HG03060 (cell line): ENCODE results near the gene ZCWPW1.
"Not testable (repeated sequence)": the region's sequence is repeated elsewhere in the genome, so short reads cannot be mapped to it uniquely, and the experiment has no call there.

Source experiments
- ATAC-seq: cut with Tn5 transposase; IDR thresholded peaks from one replicate; pipeline ENCODE4 v1.9.1; 2021; ENCODE audit warnings: low read depth, moderate number of reproducible peaks; ENCODE audit not compliant: unreplicated experiment

Gene ZCWPW1

DNA sequence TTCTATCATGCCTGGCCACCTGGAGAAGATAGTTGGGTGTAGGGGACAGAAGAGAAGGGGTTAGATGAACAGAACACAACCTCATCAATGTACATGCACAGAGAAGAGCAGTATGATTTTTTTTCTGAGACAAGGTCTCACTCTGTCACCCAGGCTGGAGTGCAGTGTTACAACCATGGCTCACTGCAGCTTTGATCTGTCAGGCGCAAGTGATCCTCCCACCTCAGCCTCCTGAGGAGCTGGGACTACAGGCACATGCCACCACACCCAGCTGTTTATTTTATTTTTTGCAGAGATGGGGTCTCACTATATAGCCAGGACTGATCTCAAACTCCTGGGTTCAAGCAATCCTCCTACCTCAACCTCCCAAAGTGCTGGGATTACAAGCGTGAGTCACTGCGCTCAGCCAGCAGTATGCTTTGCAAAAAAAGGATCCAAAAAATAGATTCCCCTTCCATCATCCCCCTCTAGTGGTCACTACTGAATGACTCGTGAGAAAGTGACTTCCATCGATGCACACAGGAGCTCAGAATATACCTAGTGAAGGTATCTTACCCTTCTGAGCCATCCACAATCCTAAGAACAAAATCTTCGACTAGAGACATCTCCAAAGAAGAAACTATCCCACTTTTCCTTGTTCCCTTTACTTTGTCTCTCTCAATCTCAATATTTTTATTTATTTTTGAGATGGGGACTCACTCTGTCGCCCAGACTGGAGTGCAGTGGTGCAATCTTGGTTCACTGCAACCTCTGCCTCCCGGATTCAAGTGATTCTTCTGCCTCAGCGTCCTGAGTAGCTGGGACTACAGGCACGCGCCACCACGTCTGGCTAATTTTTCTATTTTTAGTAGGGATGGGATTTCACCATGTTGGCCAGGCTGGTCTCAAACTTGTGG, 21.0 kb downstream of the ZCWPW1 start:
- ATAC-seq, result no peak

- no peak for ATAC-seq
These were observed 21.7 kb downstream of the ZCWPW1 start for GRCh38 chr7:100406767-100407166.

DNA sequence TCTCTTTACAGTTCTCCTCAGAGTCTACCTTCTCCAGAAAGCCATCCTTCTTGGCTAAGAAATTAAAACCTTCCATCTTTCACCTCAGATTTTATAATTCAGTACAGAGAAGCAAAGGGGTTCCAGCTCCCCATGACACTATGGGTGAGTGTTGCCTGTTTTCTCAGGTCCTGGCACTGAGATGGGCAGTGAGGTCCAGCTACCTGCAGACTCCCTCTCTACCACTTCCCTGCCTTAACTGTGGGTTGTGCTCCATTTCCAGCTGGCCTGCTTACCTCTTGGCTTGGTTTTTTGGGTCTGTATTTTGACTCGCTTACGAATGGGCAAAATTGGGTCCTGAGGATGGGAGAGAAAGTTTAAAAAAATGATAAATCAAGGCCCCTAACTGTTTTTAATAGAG, 26.3 kb downstream of the ZCWPW1 start:
- no peak for ATAC-seq

- no peak for ATAC-seq
These were observed 26.7 kb downstream of the ZCWPW1 start for GRCh38 chr7:100401811-100402210.

DNA sequence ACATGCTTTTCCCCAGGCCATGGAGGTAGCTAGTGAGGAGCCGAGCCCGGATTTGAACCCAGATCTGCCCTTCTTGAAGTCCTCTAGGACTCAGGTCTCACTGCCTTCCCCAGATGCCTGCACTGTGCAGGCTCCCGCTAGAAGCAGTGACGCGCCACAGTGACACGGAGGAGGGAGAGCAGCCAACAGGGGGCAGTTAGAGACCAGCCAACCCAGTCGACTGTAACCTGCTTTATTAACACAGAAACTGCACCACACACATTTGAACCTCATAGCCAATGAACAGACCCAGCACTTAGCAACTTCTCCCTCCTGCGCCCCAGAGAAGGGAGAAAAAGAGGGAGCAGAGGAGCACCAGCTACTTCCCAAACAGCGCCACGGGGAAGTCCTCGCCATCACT, 27.8 kb downstream of the ZCWPW1 start:
- no peak for ATAC-seq

GRCh38 chr7:100400041-100400440, 28.5 kb downstream of the ZCWPW1 start:
- ATAC-seq, result no peak

DNA sequence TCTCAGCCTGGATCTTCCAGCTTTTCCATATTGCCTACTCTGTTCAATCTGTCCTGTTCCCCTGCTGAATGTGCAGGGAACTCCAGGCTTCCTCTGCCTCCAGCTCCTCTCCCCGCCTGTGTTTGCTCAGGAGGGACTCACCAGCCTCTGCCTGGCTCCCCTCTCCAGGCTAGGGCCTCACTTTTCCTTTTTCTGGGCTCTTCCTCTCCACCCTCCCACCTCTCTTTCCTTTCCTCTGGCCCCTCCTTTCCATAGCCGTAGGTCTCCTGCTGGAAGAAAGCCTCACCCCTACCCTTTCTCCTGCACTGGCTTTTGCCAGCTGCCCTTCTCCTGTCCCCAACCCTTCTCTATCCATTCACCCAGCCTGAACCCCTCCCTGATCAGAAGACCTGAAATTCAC, 30.3 kb downstream of the ZCWPW1 start:
- no peak for ATAC-seq

DNA sequence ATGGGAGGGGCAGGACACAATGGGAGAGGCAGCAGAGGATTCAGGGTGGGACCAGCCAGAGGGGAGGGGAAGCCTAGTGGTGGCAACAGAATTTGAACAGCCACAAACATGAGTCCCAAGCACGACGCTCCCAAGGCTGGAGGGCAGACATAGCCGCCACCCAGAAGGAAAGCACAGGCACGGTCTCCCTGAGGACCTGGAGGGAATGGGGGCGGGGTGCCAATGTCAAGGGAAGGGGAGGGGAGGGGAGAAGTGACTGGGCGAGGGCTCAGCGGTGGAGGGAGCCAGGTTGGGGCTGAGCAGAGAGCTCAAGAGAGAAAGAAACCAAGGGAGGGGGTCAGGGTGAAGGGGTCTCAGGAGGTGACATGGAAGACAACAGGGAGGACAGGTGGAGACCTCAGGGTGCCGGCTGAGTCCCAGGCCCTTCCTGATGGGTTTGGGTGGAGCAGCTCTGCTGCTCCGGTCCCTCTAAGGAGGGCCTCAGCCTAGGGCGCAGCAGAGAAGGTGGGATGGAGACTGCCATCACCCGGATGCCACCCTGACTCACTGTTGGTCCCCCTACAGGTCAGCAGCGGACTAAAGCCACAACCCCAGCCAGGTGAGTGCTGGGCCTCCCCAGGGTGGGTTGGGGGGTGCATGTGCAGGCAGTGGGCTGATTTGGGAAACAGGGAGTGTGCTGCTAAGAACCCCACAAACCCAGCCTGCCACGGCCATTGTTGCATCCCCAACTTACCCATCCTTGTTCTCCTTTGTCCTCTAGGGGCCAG, 31.0 kb downstream of the ZCWPW1 start:
- no peak for ATAC-seq

DNA sequence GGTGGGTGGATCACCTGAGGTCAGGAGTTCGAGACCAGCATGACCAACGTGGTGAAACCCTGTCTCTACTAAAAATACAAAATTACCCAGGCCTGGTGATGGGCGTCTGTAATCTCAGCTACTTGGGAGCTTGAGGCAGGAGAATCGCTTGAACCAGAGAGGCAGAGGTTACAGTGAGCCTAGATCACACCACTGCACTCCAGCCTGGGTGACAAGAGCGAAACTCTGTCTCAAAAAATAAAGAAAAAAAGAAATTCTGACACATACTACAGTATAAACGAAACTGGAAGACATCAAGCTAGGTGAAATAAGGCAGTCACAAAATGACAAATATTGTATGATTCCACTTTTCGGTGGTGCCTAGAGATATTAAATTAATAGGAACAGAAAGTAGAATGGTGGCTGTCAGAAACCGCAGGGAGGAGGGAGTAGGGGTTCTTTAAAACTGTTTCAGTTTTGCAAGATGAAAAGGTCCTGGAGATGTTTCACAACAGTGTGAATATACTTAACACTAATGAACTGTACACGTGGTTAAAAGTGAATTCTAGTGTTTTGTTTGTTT, 32.0 kb downstream of the ZCWPW1 start:
- ATAC-seq, result peak; percentile 84

- no peak for ATAC-seq
These were observed 34.4 kb downstream of the ZCWPW1 start for GRCh38 chr7:100394077-100394476.

- ATAC-seq, result no peak
These were observed 35.1 kb downstream of the ZCWPW1 start for GRCh38 chr7:100393233-100393905.

GRCh38 chr7:100390286-100391009, 38.1 kb downstream of the ZCWPW1 start:
- ATAC-seq, result no peak

DNA sequence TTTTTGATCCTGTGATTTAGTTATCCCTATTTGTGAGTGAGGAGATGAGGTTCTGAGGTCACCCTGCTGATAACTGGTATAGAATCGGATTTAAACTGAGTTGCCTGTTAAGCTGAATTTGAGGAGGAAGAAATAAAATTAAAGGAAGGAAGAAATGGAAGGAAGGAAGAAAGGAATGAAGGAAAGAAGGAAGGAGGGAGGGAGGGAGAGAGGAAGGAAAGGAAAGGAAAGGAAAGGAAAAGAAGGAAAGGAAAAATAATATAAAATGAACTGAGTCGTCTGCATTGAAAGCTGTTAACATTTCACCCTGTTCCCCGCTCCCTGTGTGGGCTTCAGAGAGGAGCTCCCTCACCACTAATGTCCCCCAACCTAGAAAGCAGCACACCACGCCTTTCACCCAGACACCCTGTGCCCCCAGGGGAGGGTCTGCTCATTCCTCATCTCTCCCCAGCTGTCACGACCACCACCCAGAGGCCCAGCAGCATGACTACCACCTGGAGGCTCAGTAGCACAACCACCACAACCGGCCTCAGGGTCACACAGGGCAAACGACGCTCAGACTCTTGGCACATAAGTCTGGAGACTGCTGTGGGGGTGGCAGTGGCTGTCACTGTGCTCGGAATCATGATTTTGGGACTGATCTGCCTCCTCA, 38.9 kb downstream of the ZCWPW1 start:
- no peak for ATAC-seq

- ATAC-seq, result no peak
These were observed 40.8 kb downstream of the ZCWPW1 start for GRCh38 chr7:100387695-100388094.

GRCh38 chr7:100386940-100387339, 41.6 kb downstream of the ZCWPW1 start:
- no peak for ATAC-seq

GRCh38 chr7:100384628-100385294, 43.7 kb downstream of the ZCWPW1 start:
- no peak for ATAC-seq

GRCh38 chr7:100382234-100382853, 46.2 kb downstream of the ZCWPW1 start:
- not testable (repeated sequence) for ATAC-seq

DNA sequence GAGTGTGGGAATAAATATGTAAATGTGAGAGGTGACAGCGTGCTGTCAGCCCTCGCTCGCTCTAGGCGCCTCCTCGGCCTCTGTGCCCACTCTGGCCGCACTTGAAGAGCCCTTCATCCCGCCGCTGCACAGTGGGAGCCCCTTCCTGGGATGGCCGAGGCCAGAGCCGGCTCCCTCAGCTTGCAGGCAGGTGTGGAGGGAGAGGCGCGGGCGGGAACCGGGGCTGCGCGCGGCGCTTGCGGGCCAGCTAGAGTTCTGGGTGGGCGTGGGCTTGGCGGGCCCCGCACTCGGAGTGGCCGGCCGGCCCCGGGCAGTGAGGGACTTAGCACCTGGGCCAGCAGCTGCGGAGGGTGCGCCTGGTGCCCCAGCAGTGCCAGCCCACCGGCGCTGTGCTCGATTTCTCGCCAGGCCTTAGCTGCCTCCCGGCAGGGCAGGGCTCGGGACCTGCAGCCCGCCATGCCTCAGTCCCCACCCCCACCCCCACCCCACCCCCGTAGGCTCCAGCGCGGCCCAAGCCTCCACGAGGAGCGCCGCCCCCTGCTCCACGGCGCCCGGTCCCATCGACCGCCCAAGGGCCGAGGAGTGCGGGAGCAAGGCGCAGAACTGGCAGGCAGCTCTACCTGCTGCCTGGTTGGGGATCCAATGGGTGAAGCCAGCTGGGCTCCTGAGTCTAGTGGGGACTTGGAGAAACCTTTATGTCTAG, 46.8 kb downstream of the ZCWPW1 start:
- not testable (repeated sequence) for ATAC-seq
